NOMO-1 treated with DMSO at 0.1 percent for 48 hours (cell line): ENCODE results near the gene HSPB3.
"Not testable (repeated sequence)": the region's sequence is repeated elsewhere in the genome, so short reads cannot be mapped to it uniquely, and the experiment has no call there.

ENCODE experiments used
- DNase-seq: peaks from one replicate; lab custom pipeline; 2025; ENCODE audit not compliant: unreplicated experiment; lab: John Stamatoyannopoulos, UW

Gene HSPB3

GRCh38 chr5:54454602-54455001 lies 897 bp upstream of the HSPB3 start:
- no peak for DNase-seq

- no peak for DNase-seq
Observed at GRCh38 chr5:54457094-54457862, 1.8 kb downstream of the HSPB3 start.

GRCh38 chr5:54458221-54458620 lies 2.7 kb downstream of the HSPB3 start:
- no peak for DNase-seq

GRCh38 chr5:54460181-54460919 lies 4.9 kb downstream of the HSPB3 start:
- no peak for DNase-seq

GRCh38 chr5:54462281-54462680 lies 6.8 kb downstream of the HSPB3 start:
- no peak for DNase-seq

GRCh38 chr5:54463713-54464112 lies 8.2 kb downstream of the HSPB3 start:
- DNase-seq, result no peak

- peak; percentile 41 for DNase-seq
Observed at GRCh38 chr5:54469622-54470021, 14.1 kb downstream of the HSPB3 start.

GRCh38 chr5:54470128-54470527 lies 14.6 kb downstream of the HSPB3 start:
- no peak for DNase-seq

- DNase-seq, result no peak
Observed at GRCh38 chr5:54470677-54471076, 15.2 kb downstream of the HSPB3 start.

GRCh38 chr5:54471398-54471797 lies 15.9 kb downstream of the HSPB3 start:
- DNase-seq, result no peak

- DNase-seq, result no peak
Observed at GRCh38 chr5:54476682-54477081, 21.2 kb downstream of the HSPB3 start.

- no peak for DNase-seq
Observed at GRCh38 chr5:54477941-54478478, 22.5 kb downstream of the HSPB3 start.

- DNase-seq, result peak; percentile 51
Observed at GRCh38 chr5:54480296-54480695, 24.8 kb downstream of the HSPB3 start.

- DNase-seq, result no peak
Observed at GRCh38 chr5:54484219-54484894, 28.9 kb downstream of the HSPB3 start.

- DNase-seq, result not testable (repeated sequence)
Observed at GRCh38 chr5:54485659-54486058, 30.2 kb downstream of the HSPB3 start.

GRCh38 chr5:54489648-54489979 lies 34.1 kb downstream of the HSPB3 start:
- not testable (repeated sequence) for DNase-seq

- no peak for DNase-seq
Observed at GRCh38 chr5:54491326-54491725, 35.8 kb downstream of the HSPB3 start.

GRCh38 chr5:54492178-54492577 lies 36.7 kb downstream of the HSPB3 start:
- no peak for DNase-seq

GRCh38 chr5:54495027-54495426 lies 39.5 kb downstream of the HSPB3 start:
- no peak for DNase-seq
